ENCODE measurements around the gene FCGR3A. TPM values are rescaled to one million over a fixed set of nuclear protein-coding genes. Genes with fewer than 3 reads are reported as not detected.
"Not testable (repeated sequence)": the region's sequence is repeated elsewhere in the genome, so short reads cannot be mapped to it uniquely, and the experiment has no call there.

Gene FCGR3A
- total RNA-seq, 1 donor from 2014 or later = 1.6 TPM

DNA sequence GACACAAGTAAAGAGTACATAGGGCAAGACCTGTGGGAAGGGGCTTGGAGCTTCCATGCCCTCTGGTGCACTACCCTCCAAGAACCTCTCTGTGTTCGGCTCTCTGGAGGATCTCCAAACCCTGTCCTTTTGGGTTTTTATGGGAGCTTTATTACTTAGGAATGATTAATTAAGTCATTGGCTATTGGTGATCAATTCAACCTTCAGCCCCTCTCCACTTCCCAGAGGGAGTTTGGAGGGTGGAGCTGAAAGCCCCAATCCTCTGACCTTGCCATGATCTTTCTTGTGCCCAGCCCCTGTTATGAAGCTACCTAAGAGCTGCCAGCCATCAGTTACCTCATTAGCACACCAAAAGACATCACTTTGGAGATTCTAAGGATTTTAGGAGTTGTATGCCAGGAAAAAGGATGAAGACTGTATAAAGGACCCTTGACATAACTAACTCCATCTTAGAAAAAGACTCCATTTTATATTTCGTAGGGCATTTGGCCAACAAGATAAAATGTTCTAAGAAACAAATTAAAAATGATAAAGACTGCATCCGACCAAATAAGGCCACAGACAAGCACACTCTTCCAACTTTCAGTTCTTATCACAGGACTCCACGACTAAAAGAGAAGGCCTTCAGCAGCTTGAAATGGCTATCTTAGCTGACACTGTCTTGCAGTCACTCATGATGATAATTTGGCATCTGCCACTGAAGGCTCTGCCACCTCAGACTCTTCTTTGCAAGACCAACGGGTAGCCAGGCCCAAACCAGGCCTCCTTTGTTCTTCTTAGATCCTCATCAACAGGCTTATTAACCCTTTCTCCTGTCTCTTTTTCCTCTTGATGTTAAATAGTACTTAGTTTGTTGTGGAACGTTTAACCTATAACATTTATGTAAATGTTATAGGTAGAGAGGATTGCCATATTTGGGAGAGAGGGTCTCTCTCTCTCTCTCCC, 8.2 kb upstream of the FCGR3A start:
- H3K9ac ChIP-seq (ENCODE audit: low read depth in 1 of 3, low read length in 3 of 3); H3K36me3 ChIP-seq (ENCODE audit: control insufficient read depth in 3 of 3, insufficient read depth in 3 of 3, low read length in 3 of 3); H3K4me3 ChIP-seq (ENCODE audit: low read length in 3 of 3); H3K27ac ChIP-seq (ENCODE audit: low read depth, low read length); H3K4me1 ChIP-seq (ENCODE audit: control insufficient read depth in 3 of 3, insufficient read depth in 3 of 3, low read length in 3 of 3); H3K27me3 ChIP-seq (ENCODE audit: control insufficient read depth in 3 of 3, insufficient read depth in 3 of 3, low read length in 3 of 3); H3K9me3 ChIP-seq (ENCODE audit: control insufficient read depth in 3 of 3, low read length in 3 of 3): not testable (repeated sequence)

DNA sequence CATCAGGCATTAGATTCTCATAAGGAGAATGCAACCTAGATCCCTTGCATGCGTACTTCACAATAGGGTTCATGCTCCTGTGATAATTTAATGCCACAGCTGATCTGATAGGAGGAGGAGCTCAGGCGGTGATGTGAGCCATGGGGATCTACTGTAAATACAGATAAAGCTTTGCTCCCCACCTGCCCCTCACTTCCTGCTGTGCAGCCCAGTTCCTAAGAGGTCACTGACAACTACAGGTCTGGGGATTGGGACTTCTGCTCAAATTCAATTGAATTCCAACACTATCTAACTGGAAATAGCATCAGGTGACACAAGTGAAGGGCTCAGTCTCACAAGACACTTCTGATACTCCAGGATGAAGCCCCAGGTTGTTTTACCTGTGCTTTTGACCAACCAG, 7.4 kb upstream of the FCGR3A start:
- H3K9ac ChIP-seq (ENCODE audit: low read depth in 1 of 3, low read length in 3 of 3); H3K4me1 ChIP-seq (ENCODE audit: control insufficient read depth in 3 of 3, insufficient read depth in 3 of 3, low read length in 3 of 3); H3K4me3 ChIP-seq (ENCODE audit: low read length in 3 of 3); H3K27me3 ChIP-seq (ENCODE audit: control insufficient read depth in 3 of 3, insufficient read depth in 3 of 3, low read length in 3 of 3); H3K36me3 ChIP-seq (ENCODE audit: control insufficient read depth in 3 of 3, insufficient read depth in 3 of 3, low read length in 3 of 3); H3K9me3 ChIP-seq (ENCODE audit: control insufficient read depth in 3 of 3, low read length in 3 of 3); H3K27ac ChIP-seq (ENCODE audit: low read depth, low read length): not testable (repeated sequence)

DNA sequence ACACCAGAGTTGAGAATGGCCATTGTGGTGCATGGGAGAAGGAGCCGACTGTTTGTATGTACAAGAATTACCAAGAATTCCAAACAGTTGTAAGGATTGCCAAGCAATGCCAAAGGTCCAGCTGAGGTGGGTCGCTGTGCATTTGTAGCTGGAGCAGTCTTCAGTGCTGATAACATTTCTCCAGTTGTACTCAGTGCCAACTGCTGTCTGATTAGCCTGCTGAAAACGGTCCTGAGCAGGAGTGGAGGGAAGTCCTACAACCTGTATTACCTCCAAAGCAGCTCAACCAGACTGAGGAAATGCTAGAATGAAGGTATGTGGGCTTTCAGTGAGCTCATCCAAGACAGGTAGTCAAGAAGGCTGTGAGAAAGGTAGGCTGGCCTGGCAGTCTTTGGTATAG, 6.5 kb upstream of the FCGR3A start:
- H3K9ac ChIP-seq (ENCODE audit: low read depth in 1 of 3, low read length in 3 of 3); H3K4me1 ChIP-seq (ENCODE audit: control insufficient read depth in 3 of 3, insufficient read depth in 3 of 3, low read length in 3 of 3); H3K4me3 ChIP-seq (ENCODE audit: low read length in 3 of 3); H3K27ac ChIP-seq (ENCODE audit: low read depth, low read length); H3K9me3 ChIP-seq (ENCODE audit: control insufficient read depth in 3 of 3, low read length in 3 of 3); H3K27me3 ChIP-seq (ENCODE audit: control insufficient read depth in 3 of 3, insufficient read depth in 3 of 3, low read length in 3 of 3); H3K36me3 ChIP-seq (ENCODE audit: control insufficient read depth in 3 of 3, insufficient read depth in 3 of 3, low read length in 3 of 3): not testable (repeated sequence)

DNA sequence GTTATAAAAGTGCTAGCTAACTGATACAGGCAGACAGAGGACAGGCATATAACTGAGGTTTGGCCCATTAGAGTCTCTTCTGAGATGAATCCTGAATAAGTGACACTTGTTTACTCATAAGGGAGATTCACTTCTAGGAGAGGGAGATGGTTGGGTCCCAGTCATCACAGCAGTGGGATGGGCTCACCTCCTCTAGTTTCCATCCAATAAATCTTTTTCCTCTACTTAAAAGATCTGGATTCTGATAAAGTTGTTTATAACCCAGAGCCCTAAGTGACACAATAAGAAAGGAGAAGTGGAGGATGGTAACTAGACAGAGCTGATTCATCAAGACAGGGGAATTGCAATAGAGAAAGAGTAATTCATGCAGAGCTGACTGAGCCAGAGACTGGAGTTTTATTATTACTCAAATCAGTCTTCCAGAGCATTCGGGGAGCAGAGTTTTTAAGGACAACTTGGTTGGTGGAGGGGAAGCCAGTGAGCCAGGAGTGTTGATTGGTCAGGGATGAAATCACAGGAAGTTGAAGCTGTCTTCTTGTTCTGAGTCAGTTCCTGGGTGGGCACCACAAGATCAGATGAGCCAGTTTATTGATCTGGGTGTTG, 5.3 kb upstream of the FCGR3A start:
- H3K9me3 ChIP-seq (ENCODE audit: control insufficient read depth in 3 of 3, low read length in 3 of 3); H3K4me3 ChIP-seq (ENCODE audit: low read length in 3 of 3); H3K27me3 ChIP-seq (ENCODE audit: control insufficient read depth in 3 of 3, insufficient read depth in 3 of 3, low read length in 3 of 3); H3K4me1 ChIP-seq (ENCODE audit: control insufficient read depth in 3 of 3, insufficient read depth in 3 of 3, low read length in 3 of 3); H3K36me3 ChIP-seq (ENCODE audit: control insufficient read depth in 3 of 3, insufficient read depth in 3 of 3, low read length in 3 of 3); H3K27ac ChIP-seq (ENCODE audit: low read depth, low read length); H3K9ac ChIP-seq (ENCODE audit: low read depth in 1 of 3, low read length in 3 of 3): not testable (repeated sequence)

DNA sequence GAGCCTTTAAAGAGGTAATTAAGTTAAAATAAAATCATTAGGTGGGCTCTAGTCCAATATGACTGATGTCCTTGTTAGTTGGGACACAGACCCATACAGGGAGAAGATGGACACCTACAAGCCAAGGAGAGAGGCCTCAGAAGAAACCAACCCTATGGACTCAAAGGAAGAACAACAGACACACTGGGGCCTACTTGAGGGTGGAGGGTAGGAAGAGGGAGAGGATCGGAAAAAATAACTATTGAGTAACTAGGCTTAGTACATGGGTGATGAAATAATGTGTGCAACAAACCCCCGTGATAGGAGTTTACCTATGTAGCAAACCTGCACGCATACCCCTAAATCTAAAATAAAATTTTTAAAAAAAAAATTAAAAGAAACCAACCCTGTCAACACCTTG, 4.7 kb upstream of the FCGR3A start:
- H3K4me1 ChIP-seq (ENCODE audit: control insufficient read depth in 3 of 3, insufficient read depth in 3 of 3, low read length in 3 of 3); H3K27me3 ChIP-seq (ENCODE audit: control insufficient read depth in 3 of 3, insufficient read depth in 3 of 3, low read length in 3 of 3); H3K4me3 ChIP-seq (ENCODE audit: low read length in 3 of 3); H3K27ac ChIP-seq (ENCODE audit: low read depth, low read length); H3K9ac ChIP-seq (ENCODE audit: low read depth in 1 of 3, low read length in 3 of 3); H3K36me3 ChIP-seq (ENCODE audit: control insufficient read depth in 3 of 3, insufficient read depth in 3 of 3, low read length in 3 of 3); H3K9me3 ChIP-seq (ENCODE audit: control insufficient read depth in 3 of 3, low read length in 3 of 3): not testable (repeated sequence)

DNA sequence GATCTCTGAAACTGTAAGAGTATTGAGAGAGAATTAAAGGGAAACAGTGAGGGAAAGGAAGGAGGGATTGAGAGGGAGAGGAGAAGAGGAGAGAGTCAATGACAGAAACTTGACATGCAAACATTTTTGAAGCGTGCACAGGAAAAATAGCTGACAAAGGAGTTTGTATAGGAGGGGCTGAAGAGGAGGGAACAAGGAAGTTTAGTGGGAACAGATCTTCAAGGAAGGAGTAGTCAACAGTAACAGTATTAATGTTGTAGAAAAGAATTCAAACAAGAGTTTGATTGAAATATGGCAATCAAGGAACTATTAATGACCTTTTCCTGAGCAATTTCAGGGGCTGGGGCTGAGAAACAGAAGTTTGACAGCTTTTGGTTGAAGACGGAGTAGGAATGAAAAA, 4.0 kb upstream of the FCGR3A start:
- not testable (repeated sequence) for H3K27ac ChIP-seq (ENCODE audit: low read depth, low read length); H3K27me3 ChIP-seq (ENCODE audit: control insufficient read depth in 3 of 3, insufficient read depth in 3 of 3, low read length in 3 of 3); H3K4me3 ChIP-seq (ENCODE audit: low read length in 3 of 3); H3K36me3 ChIP-seq (ENCODE audit: control insufficient read depth in 3 of 3, insufficient read depth in 3 of 3, low read length in 3 of 3); H3K9ac ChIP-seq (ENCODE audit: low read depth in 1 of 3, low read length in 3 of 3); H3K9me3 ChIP-seq (ENCODE audit: control insufficient read depth in 3 of 3, low read length in 3 of 3); H3K4me1 ChIP-seq (ENCODE audit: control insufficient read depth in 3 of 3, insufficient read depth in 3 of 3, low read length in 3 of 3)

DNA sequence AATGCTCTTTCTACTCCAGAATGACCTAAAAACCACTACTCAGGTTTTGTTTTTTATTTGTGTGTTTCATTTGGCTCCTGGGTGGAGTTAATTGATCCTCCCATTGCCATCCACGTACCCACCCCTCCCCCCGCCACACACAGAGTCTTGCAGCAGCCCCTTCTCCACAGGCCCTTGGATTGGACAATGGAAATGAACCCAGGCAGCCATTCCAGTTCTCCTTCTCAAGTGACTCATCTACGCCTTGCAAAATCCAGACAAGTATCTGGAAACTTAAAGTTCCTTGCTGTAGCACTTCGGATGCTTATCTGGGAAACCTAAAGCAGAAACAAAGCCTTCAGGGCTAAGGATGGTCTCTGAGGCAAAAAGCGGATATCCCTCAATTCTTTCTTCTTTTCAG, 1.3 kb upstream of the FCGR3A start:
- not testable (repeated sequence) for H3K36me3 ChIP-seq (ENCODE audit: control insufficient read depth in 3 of 3, insufficient read depth in 3 of 3, low read length in 3 of 3); H3K27me3 ChIP-seq (ENCODE audit: control insufficient read depth in 3 of 3, insufficient read depth in 3 of 3, low read length in 3 of 3); H3K4me1 ChIP-seq (ENCODE audit: control insufficient read depth in 3 of 3, insufficient read depth in 3 of 3, low read length in 3 of 3); H3K27ac ChIP-seq (ENCODE audit: low read depth, low read length); H3K4me3 ChIP-seq (ENCODE audit: low read length in 3 of 3); H3K9me3 ChIP-seq (ENCODE audit: control insufficient read depth in 3 of 3, low read length in 3 of 3); H3K9ac ChIP-seq (ENCODE audit: low read depth in 1 of 3, low read length in 3 of 3)

DNA sequence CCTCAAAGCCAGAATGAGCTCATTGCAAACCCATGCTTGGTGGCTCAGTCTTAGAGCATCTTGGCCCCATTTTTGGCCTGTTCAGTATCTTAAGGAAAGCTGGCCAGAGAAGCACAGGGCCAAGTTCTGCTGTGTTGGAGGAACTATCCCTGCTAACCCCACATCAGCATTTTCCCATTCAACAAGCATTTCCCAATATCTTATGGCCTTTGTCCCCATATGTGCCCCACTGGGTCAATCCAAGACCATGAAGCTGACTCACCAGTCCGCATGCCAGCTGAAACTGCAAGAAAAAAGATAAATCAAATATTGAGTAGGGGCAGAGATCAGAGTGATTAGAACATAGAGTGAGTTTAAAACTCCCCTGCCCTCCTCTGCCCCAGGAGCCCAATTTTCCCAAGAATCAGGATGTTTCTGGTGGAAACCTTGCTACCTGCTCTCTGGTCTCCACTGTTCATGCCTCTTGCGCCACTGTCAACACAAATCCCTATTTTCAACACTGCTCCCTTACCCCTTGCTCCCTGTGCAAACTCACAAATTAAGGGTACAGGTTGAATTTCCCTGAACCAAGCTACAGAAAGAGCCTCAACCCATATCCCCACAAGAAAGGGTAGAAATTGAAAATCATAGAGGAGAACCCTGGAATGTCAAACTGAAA, 740 bp downstream of the FCGR3A start:
- not testable (repeated sequence) for H3K9ac ChIP-seq (ENCODE audit: low read depth in 1 of 3, low read length in 3 of 3); H3K4me1 ChIP-seq (ENCODE audit: control insufficient read depth in 3 of 3, insufficient read depth in 3 of 3, low read length in 3 of 3); H3K27ac ChIP-seq (ENCODE audit: low read depth, low read length); H3K36me3 ChIP-seq (ENCODE audit: control insufficient read depth in 3 of 3, insufficient read depth in 3 of 3, low read length in 3 of 3); H3K27me3 ChIP-seq (ENCODE audit: control insufficient read depth in 3 of 3, insufficient read depth in 3 of 3, low read length in 3 of 3); H3K4me3 ChIP-seq (ENCODE audit: low read length in 3 of 3); H3K9me3 ChIP-seq (ENCODE audit: control insufficient read depth in 3 of 3, low read length in 3 of 3)

DNA sequence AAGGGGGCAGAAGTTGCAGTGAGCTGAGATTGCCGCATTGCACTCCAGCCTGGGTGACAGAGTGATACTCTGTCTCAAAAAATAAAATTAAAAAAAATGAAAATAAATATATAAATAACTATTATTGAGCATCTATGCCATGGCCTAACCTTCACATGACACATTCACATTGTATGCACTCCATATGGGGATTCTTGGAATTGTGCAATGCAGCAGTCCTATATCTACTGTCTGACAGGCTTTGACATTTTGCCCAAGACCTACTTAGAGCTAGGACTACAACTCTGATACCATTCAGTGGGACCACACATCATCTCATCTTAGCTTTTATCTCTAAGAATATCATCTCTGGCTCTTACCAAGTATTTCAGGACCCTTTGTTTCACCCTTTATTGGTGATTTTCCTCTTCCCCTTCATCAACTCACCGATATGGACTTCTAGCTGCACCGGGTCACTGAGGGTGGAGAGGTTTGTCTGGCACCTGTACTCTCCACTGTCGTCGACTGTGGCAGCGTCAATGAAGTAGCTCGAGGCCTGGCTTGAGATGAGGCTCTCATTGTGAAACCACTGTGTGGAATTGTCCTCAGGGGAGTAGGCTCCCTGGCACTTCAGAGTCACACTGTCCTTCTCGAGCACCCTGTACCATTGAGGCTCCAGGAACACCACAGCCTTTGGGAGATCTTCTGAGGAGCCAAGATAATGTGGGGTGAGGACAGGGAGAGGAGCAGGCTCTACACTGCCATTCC, 1.4 kb downstream of the FCGR3A start:
- not testable (repeated sequence) for H3K4me3 ChIP-seq (ENCODE audit: low read length in 3 of 3); H3K4me1 ChIP-seq (ENCODE audit: control insufficient read depth in 3 of 3, insufficient read depth in 3 of 3, low read length in 3 of 3); H3K9ac ChIP-seq (ENCODE audit: low read depth in 1 of 3, low read length in 3 of 3); H3K36me3 ChIP-seq (ENCODE audit: control insufficient read depth in 3 of 3, insufficient read depth in 3 of 3, low read length in 3 of 3); H3K9me3 ChIP-seq (ENCODE audit: control insufficient read depth in 3 of 3, low read length in 3 of 3); H3K27me3 ChIP-seq (ENCODE audit: control insufficient read depth in 3 of 3, insufficient read depth in 3 of 3, low read length in 3 of 3); H3K27ac ChIP-seq (ENCODE audit: low read depth, low read length)
